HG03097 (cell line): ENCODE measurements around the gene TERT.

Experiments
- ATAC-seq: cut with Tn5 transposase; IDR thresholded peaks from one replicate; pipeline ENCODE4 v1.9.1; 2021; ENCODE audit not compliant: unreplicated experiment, low FRiP score

TERT gene

GRCh38 chr5:1209896-1210776, 84.7 kb downstream of the TERT start:
- no peak for ATAC-seq

DNA sequence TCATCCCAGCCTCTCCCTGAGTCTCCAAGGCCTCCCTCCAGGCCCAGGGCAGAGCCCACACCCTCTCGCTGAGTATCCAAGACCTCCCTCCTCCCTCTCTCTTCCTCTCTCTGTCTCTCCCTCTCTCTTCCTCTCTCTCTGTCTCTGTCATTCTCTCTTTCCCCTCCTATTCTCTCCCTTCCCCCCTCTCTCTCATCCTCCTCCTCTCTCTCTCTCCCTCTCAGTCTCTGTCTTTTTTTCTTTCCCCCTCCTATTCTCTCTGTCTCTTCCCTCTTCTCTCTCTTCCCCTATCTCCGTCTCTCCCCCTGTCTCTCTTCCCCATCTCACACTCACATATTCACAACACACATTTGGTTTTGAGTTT, 85.4 kb downstream of the TERT start:
- no peak for ATAC-seq

- no peak for ATAC-seq
These were observed 86.0 kb downstream of the TERT start for GRCh38 chr5:1208743-1209488.

GRCh38 chr5:1208221-1208742, 86.6 kb downstream of the TERT start:
- no peak for ATAC-seq

DNA sequence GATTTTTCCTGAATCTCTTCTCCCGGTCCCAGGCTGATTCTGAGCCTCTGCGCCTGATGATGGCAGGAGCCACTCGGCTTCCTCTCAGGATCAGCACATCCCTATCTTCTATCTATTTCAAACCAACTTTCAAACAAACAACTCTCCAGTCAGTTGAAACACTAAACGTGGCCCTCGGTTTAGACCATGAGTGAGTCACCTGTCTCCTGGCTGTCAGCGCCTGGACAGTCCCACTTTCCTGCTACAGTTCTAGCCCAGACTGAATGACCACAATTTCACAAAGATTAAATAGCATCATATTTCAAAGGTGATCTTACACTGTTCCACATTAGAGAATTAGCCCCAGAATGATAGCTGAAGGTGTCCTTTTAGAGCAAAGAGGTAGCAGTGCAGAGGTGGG, 87.3 kb downstream of the TERT start:
- no peak for ATAC-seq

DNA sequence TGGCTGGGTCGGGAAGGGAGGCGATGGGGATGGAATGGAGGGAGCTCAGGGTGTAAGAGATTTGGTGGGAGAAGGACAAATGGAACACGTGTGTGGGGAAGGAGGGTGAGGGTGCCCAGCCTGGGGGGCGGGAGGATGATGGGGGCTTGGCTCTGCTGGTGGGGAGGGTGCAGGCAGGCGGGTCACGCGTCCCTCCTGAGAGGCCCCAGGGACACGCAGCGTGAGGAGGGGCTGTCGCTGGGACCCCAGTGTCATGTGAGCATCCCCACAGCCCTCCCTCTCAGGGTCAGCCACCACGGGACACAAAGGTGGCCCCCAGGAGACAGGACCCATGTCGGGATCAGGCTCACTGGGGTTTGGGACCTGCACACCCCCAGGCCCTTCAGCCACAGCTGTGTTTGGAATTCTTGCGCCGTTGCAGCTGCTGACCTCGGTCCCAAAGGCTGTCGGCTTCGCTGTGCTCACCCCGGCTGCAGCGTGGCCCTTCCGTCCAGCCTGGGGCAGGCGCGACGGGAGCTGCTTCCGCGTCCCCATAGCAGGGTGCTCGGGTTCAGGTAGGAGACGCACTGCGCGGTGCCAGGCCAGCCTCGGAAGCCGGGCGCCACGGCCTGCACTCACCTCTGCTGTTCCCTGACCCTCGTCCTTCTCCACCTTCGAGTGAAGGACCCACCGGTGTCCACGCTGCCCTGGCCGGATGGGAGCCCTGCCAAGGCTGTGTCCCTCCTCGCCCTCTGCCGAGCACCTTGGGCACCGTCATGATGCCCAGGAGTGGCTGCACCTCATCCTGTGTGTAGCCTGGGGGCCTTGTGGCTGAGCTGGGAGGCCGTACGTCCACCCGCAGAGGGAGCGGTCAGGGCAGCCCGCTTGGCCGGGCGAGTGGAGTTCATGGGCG, 88.1 kb downstream of the TERT start:
- no peak for ATAC-seq

- no peak for ATAC-seq
These were observed 89.3 kb downstream of the TERT start for GRCh38 chr5:1205255-1206180.

DNA sequence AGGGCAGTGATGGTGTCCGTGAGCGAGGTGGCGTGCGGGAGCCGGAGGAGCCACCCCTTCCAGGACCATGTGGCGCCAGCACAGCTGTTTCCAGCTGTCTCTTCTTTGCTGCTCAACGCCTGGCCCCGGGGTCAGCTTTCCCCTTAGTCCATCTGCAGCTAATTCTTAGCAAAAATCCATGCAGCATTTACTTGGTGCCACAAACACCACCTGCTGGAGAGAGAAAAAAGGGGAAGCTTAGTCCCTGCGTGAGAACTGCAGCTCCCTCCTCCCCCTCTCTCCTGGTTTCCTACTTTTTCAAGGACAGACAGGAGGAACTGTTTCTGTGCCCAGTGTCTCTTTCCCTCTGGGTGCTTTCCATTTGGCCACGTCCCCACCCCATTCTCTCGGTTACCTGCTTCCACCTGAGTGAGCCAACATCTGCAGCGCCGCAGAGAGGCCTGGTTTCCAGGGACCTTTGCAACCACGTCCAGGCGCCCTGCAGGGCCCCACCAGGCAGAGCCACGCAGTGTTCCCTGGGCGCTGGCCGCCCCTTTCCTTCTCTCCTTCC, 90.1 kb downstream of the TERT start:
- no peak for ATAC-seq

DNA sequence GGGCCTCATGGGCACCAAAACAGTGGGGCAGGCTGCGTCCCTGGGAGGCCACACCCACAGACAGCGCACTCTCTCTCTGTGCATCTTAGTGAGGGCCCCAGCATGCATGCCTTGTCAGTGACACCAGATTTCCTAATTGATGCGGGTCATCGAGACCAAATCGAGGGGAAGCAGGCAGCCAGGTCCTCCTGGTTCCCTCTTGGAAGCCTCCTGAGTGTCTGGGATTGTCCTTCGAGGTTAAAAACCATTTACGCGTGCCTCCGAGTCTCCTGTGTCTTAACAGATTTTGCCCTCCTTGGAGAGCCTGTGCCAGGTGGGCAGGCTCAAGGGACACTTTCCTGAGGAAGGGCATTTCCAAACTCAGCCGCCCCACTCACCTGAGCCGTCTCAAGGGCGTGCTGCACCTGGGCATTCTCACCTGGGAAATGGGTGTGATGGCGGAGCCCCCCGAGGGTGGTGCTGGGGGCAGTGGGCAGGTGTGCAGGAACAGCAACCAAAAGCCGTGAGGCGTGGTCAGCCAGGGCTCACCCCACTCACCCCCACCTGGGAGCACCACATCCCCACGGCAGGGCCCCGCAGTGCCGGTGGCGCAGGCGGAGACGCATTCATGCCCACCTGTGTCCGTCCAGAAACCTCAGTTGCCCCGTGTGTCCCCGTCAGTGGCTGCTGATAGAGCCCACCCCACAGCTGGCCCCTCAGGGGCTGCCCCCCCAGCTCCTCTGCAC, 90.7 kb downstream of the TERT start:
- ATAC-seq: no peak

- ATAC-seq: no peak
These were observed 91.4 kb downstream of the TERT start for GRCh38 chr5:1203311-1203967.
